HG03064 (cell line): ENCODE results near the gene DLG2.

Source experiments
- ATAC-seq: cut with Tn5 transposase; IDR thresholded peaks from one replicate; pipeline ENCODE4 v1.9.1; 2021; ENCODE audit warnings: low read depth; ENCODE audit not compliant: unreplicated experiment

The DLG2 gene

GRCh38 chr11:85572056-85572455 is 55.1 kb downstream of the DLG2 start:
- ATAC-seq = no peak

GRCh38 chr11:85569525-85569924 is 57.6 kb downstream of the DLG2 start:
- no peak for ATAC-seq

GRCh38 chr11:85558411-85558810 is 68.7 kb downstream of the DLG2 start:
- ATAC-seq = no peak

GRCh38 chr11:85551881-85552280 is 75.3 kb downstream of the DLG2 start:
- ATAC-seq = no peak

- no peak for ATAC-seq
These were observed 85.5 kb downstream of the DLG2 start for GRCh38 chr11:85541683-85542082.

GRCh38 chr11:85540635-85541205 is 86.4 kb downstream of the DLG2 start:
- no peak for ATAC-seq

- no peak for ATAC-seq
These were observed 87.0 kb downstream of the DLG2 start for GRCh38 chr11:85540181-85540580.

GRCh38 chr11:85539740-85540139 is 87.4 kb downstream of the DLG2 start:
- ATAC-seq = no peak

- no peak for ATAC-seq
These were observed 88.0 kb downstream of the DLG2 start for GRCh38 chr11:85539029-85539689.

- no peak for ATAC-seq
These were observed 90.7 kb downstream of the DLG2 start for GRCh38 chr11:85536438-85536837.

GRCh38 chr11:85534806-85535205 is 92.3 kb downstream of the DLG2 start:
- no peak for ATAC-seq

GRCh38 chr11:85531191-85531897 is 95.8 kb downstream of the DLG2 start:
- ATAC-seq = no peak

- no peak for ATAC-seq
These were observed 96.5 kb downstream of the DLG2 start for GRCh38 chr11:85530634-85531033.

- no peak for ATAC-seq
These were observed 100.6 kb downstream of the DLG2 start for GRCh38 chr11:85526564-85526963.

GRCh38 chr11:85525686-85526085 is 101.5 kb downstream of the DLG2 start:
- no peak for ATAC-seq

GRCh38 chr11:85517272-85517671 is 109.9 kb downstream of the DLG2 start:
- no peak for ATAC-seq

- no peak for ATAC-seq
These were observed 131.2 kb downstream of the DLG2 start for GRCh38 chr11:85495918-85496317.

- ATAC-seq = no peak
These were observed 132.7 kb downstream of the DLG2 start for GRCh38 chr11:85494396-85494795.

- ATAC-seq = no peak
These were observed 141.2 kb downstream of the DLG2 start for GRCh38 chr11:85485902-85486301.

GRCh38 chr11:85483861-85484260 is 143.3 kb downstream of the DLG2 start:
- ATAC-seq = no peak

- no peak for ATAC-seq
These were observed 145.3 kb downstream of the DLG2 start for GRCh38 chr11:85481862-85482261.
